ENCODE data around the gene SLAIN2. TPM values are rescaled to one million over a fixed set of nuclear protein-coding genes. Genes with fewer than 3 reads are reported as not detected.

SLAIN2 gene
- total RNA-seq, 1 experiment from 2014 or later: 30.8 TPM

GRCh38 chr4:48360285-48361011 lies 19.1 kb downstream of the SLAIN2 start:
- no peaks in the 10 kb centered on the region for H3K23me2 ChIP-seq (ENCODE audit: insufficient read length, low read depth, low read length, poor library complexity, severe bottlenecking)
- H3K56ac ChIP-seq (ENCODE audit: insufficient read length, low read depth, low read length): no peak overlapping the region
- WGBS (ENCODE audit: extremely low coverage, insufficient read length, low lambda C conversion rate): no CpG with 5 or more reads among the region's 4 CpGs
- no peaks in the 10 kb centered on the region for H4K20me1 ChIP-seq (ENCODE audit: control insufficient read depth, insufficient read depth, insufficient read length)
- H2BK12ac ChIP-seq (ENCODE audit: insufficient read length, low read depth, low read length): no peak overlapping the region
- no peak overlapping the region for H3K18ac ChIP-seq (ENCODE audit: insufficient read length, low read depth, low read length)
- H2BK15ac ChIP-seq (ENCODE audit: low read depth, low read length): no peak overlapping the region
- no peak overlapping the region for H2AK5ac ChIP-seq (ENCODE audit: insufficient read length, low read length)
- H3K9me3 ChIP-seq (ENCODE audit: control insufficient read depth, low read depth, low read length): no peaks in the 10 kb centered on the region
- no peaks in the 10 kb centered on the region for H3K27me3 Mint-ChIP-seq (ENCODE audit: low read depth)
- peaks cover 8 to 16% of the 10 kb centered on the region in 2 experiments for H3K9me3 Mint-ChIP-seq
- H3K27me3 ChIP-seq (ENCODE audit: insufficient read depth, low read length): no peaks in the 10 kb centered on the region
- no peaks in the 10 kb centered on the region for H3K4me1 Mint-ChIP-seq
- TF ChIP-seq, protein P1, sequence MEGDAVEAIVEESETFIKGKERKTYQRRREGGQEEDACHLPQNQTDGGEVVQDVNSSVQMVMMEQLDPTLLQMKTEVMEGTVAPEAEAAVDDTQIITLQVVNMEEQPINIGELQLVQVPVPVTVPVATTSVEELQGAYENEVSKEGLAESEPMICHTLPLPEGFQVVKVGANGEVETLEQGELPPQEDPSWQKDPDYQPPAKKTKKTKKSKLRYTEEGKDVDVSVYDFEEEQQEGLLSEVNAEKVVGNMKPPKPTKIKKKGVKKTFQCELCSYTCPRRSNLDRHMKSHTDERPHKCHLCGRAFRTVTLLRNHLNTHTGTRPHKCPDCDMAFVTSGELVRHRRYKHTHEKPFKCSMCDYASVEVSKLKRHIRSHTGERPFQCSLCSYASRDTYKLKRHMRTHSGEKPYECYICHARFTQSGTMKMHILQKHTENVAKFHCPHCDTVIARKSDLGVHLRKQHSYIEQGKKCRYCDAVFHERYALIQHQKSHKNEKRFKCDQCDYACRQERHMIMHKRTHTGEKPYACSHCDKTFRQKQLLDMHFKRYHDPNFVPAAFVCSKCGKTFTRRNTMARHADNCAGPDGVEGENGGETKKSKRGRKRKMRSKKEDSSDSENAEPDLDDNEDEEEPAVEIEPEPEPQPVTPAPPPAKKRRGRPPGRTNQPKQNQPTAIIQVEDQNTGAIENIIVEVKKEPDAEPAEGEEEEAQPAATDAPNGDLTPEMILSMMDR (conservative IDR thresholded peaks at IDR 0.05): no peak
- no peak overlapping the region for H3K14ac ChIP-seq (ENCODE audit: insufficient read depth, low read length)
- peaks cover 5 to 22% (median 13%) of the 10 kb centered on the region in 3 experiments for H3K36me3 Mint-ChIP-seq (ENCODE audit: insufficient read depth in 1 of 3, low read depth in 3 of 3)
- no peak overlapping the region for H3K4me3 Mint-ChIP-seq
- no peaks in the 10 kb centered on the region for H3K4me1 ChIP-seq (ENCODE audit: insufficient read depth, low read length)
- H4K8ac ChIP-seq (replicated peaks; ENCODE audit: insufficient read length, low read depth, low read length): no peak overlapping the region
- H4K91ac ChIP-seq (ENCODE audit: insufficient read length, low read depth, low read length): no peak overlapping the region
- no peak overlapping the region for H4K5ac ChIP-seq (ENCODE audit: insufficient read length, low read depth, low read length)
- H3K4ac ChIP-seq (ENCODE audit: low read depth, low read length): no peak overlapping the region
- H2BK5ac ChIP-seq (ENCODE audit: insufficient read length, low read length): no peak overlapping the region
- H3T11ph ChIP-seq (ENCODE audit: low read length): no peak overlapping the region
- H2BK20ac ChIP-seq (ENCODE audit: low read depth, low read length, poor library complexity, severe bottlenecking): no peak overlapping the region
- no peaks in the 10 kb centered on the region for H3K79me1 ChIP-seq (ENCODE audit: insufficient read depth, low read depth, low read length, poor library complexity, severe bottlenecking)
- H2AFZ ChIP-seq (ENCODE audit: low read length): no peak overlapping the region
- no peak overlapping the region for H3K9ac ChIP-seq (ENCODE audit: extremely low read depth, insufficient read length, low read length)
- H3K27ac Mint-ChIP-seq: no peak overlapping the region
- DNase-seq: no peak
- H3K27ac ChIP-seq (ENCODE audit: insufficient read length, low read depth, low read length): no peak overlapping the region
- H3K79me2 ChIP-seq (ENCODE audit: insufficient read depth, low read length): peaks cover 2% of the 10 kb centered on the region; the same call in 1 of the 2 replicates
- H3K23ac ChIP-seq (ENCODE audit: insufficient read length, low read depth, low read length): no peak overlapping the region
- no peak overlapping the region for H2BK120ac ChIP-seq (ENCODE audit: low read depth, low read length, poor library complexity, severe bottlenecking)
- no peak overlapping the region for H3K4me2 ChIP-seq (ENCODE audit: insufficient read depth, insufficient read length, low read length)

Measured in H9 (cell line).